Sigmoid colon (tissue), 4 donors: ENCODE data around the gene CCDC28B.

Source experiments
- CTCF ChIP-seq, 4 experiments: fragments of 450-650 bp in 3 of 4; fragments of 200-600 bp in 1 of 4; IDR thresholded peaks; one replicate each; pipeline ENCODE4 v1.5.1; 2016 to 2019; ENCODE audit warnings: antibody characterized with exemption in 4 of 4, mild to moderate bottlenecking in 3 of 4, moderate library complexity in 2 of 4
- EP300 ChIP-seq, 4 donors: sonication (generic); formaldehyde crosslinking; IDR thresholded peaks; one replicate each; pipeline ENCODE4 v1.6.1; 2017; ENCODE audit warnings: antibody characterized with exemption in 4 of 4
- POLR2A ChIP-seq, 2 donors: fragments of 450-650 bp; IDR thresholded peaks; one replicate each; pipeline ENCODE4 v1.6.1; 2016; ENCODE audit warnings: antibody characterized with exemption in 2 of 2, mild to moderate bottlenecking in 2 of 2, moderate library complexity in 2 of 2
- POLR2AphosphoS5 ChIP-seq, 4 donors: sonication (generic); formaldehyde crosslinking; IDR thresholded peaks; one replicate each; pipeline ENCODE4 v1.6.1; 2017; ENCODE audit warnings: antibody characterized with exemption in 4 of 4

GRCh38 chr1:32215629-32216480 is 15.5 kb downstream of the CCDC28B start:
- TF ChIP-seq CTCF (IDR thresholded peaks at IDR 0.05) (peak; percentile 17 to 58 (median 49)), POLR2A (IDR thresholded peaks at IDR 0.05) (no peak), POLR2AphosphoS5 (IDR thresholded peaks at IDR 0.05) (no peak), EP300 (IDR thresholded peaks at IDR 0.05) (no peak)
